Ectodermal cell (in vitro differentiated cells): Measurements from ENCODE around the gene PBX2. TPM values are rescaled to one million over a fixed set of nuclear protein-coding genes. Genes with fewer than 3 reads are reported as not detected.

Experiments used
- H3K27ac ChIP-seq: 2 replicates; pipeline ENCODE4 v1.7.0; 2013; ENCODE audit warnings: mild to moderate bottlenecking, low read depth, low read length; ENCODE audit not compliant: insufficient read depth, poor library complexity, severe bottlenecking
- H3K27me3 ChIP-seq: 2 replicates; pipeline ENCODE4 v1.7.0; 2013; ENCODE audit warnings: mild to moderate bottlenecking, low read length; ENCODE audit not compliant: insufficient read depth, control insufficient read depth, poor library complexity, severe bottlenecking
- H3K36me3 ChIP-seq: one replicate; pipeline ENCODE4 v1.7.0; 2013; ENCODE audit warnings: low read length; ENCODE audit not compliant: control insufficient read depth, insufficient read depth
- H3K4me1 ChIP-seq: one replicate; pipeline ENCODE4 v1.7.0; 2013; ENCODE audit warnings: low read length; ENCODE audit not compliant: control insufficient read depth, insufficient read depth
- H3K4me3 ChIP-seq: 2 replicates; pipeline ENCODE4 v1.7.0; 2013; ENCODE audit warnings: low read depth, low read length, control low read depth; ENCODE audit not compliant: insufficient read depth
- H3K9me3 ChIP-seq: 2 replicates; pipeline ENCODE4 v1.7.0; 2013; ENCODE audit warnings: mild to moderate bottlenecking, low read length, moderate library complexity; ENCODE audit not compliant: control insufficient read depth
- WGBS, 2 experiments: methylation state at CpG; one replicate each; pipeline ENCODE4 v1.1.7; 2013; ENCODE audit warnings: missing lambda C conversion rate in 2 of 2; 5-methylcytosine and 5-hydroxymethylcytosine counted together
- polyA plus RNA-seq, 4 experiments: library from polyadenylated mRNA; stranded (reverse); fragments of 50-300 nt; gene quantifications; one replicate each; pipeline ENCODE4 v1.2.3, GENCODE V29; 2013

Gene PBX2, protein sequence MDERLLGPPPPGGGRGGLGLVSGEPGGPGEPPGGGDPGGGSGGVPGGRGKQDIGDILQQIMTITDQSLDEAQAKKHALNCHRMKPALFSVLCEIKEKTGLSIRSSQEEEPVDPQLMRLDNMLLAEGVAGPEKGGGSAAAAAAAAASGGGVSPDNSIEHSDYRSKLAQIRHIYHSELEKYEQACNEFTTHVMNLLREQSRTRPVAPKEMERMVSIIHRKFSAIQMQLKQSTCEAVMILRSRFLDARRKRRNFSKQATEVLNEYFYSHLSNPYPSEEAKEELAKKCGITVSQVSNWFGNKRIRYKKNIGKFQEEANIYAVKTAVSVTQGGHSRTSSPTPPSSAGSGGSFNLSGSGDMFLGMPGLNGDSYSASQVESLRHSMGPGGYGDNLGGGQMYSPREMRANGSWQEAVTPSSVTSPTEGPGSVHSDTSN
- polyA plus RNA-seq (2013, experiment 1 of 4) = 259 TPM
- 252 TPM for polyA plus RNA-seq (2013, experiment 2 of 4)
- polyA plus RNA-seq (2013, experiment 3 of 4) = 199 TPM
- polyA plus RNA-seq (2013, experiment 4 of 4) = 223 TPM

DNA sequence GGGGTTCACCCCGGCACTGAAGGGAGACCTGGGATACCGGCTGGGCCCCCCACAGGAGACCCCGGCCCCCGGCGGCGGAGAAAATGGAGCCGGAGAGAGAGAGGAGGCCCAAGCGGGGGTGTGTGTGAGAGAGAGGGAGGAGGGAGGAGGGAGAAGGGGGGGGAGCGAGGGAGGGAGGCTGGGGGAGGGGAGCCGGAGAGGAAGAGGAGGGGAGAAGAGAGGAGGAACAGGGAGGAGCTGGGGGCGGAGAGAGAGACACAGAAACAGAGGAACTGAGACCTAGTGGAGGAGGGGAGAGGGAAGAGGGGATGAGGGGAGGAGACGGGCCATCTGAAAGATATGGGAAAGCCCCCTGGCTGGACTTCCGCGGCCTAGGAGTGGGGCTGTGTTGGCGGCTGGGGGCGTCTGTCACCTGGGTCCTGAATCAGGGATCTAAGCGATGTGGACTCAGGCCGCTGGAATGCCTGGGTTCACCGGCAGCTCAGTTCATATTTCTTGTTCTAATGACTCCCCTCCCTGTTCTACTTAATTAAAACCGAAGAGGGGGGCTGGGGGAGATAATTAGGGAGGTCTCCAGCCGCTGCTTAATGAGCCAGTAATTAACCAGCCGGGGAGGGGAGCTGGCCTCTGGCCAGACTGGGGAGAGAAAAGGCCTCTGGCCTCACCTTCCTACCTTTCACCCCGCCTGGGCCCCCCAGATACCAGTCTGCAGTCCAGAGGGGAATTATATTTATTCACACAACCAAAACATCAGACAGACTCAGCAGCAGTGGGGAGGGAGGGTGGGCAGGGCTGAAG is at the start of gene PBX2:
TSS of gene PBX2 (minus strand) at position 149 of the 798 bp plus-strand sequence. CDS start 287 bp downstream, outside the sequence.
- Histone ChIP-seq H3K9me3 (no peaks in the 10 kb centered on the region), H3K27ac (peak within 1 kb of the TSS; percentile 44), H3K4me3 (peak within 1 kb of the TSS; percentile 58), H3K36me3 (peaks cover 12% of the 10 kb centered on the region), H3K4me1 (peaks cover 34% of the 10 kb centered on the region), H3K27me3 (no peaks in the 10 kb centered on the region)
- WGBS, 2 experiments = 0 to 2% methylated on average over 16 to 20 of the region's 23 CpGs

DNA sequence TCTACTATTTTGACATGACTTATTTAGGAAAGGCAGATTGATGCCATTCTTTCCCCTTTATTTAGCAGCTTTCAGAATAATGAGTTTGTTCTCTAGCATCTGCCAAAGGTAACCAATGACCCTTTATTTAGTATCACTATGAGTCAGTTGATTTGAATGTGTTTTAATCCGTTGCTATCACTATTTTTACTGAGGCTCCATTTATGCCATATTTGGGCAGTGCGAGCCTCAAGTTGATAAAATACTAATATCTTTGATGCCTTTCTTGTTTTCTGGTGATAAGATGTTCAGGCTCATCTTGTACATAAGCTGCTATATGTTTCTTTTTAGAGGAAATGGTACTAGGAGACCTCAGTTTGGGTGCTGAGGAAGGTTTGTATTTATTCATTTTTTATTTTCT is 49.5 kb upstream of the PBX2 start:
- H3K4me3 ChIP-seq = no peak overlapping the region
- H3K27me3 ChIP-seq = peaks cover 4% of the 10 kb centered on the region
- no peaks in the 10 kb centered on the region for H3K9me3 ChIP-seq
- no peaks in the 10 kb centered on the region for H3K36me3 ChIP-seq
- no peak overlapping the region for H3K27ac ChIP-seq
- no peaks in the 10 kb centered on the region for H3K4me1 ChIP-seq
- 83 to 94% methylated on average over 2 of the region's 2 CpGs for WGBS, 2 experiments

DNA sequence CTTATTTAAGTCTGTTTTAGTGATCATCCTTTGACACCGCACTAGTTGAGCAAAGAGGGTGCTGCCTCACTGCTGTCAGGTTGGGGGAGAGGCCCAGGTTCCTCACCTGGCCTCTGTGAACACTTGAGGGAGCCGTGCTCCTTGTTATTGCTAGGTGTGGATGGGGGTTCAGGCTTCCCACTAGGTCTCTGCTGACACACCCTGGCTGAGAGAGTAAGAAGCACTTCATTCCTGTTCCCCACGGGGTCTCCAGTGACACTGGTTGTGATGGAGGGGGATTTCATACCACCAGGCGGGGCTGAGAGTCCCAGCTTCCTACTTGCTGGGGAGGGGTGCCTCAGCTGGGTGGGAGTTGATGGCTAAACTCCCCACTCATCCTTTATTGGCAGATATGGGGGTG is 44.9 kb upstream of the PBX2 start:
- WGBS, 2 experiments = 66 to 67% methylated on average over 4 of the region's 4 CpGs
- Histone ChIP-seq H3K4me3 (no peak overlapping the region), H3K9me3 (no peaks in the 10 kb centered on the region), H3K4me1 (no peaks in the 10 kb centered on the region), H3K36me3 (no peaks in the 10 kb centered on the region), H3K27me3 (no peaks in the 10 kb centered on the region), H3K27ac (no peak overlapping the region)

DNA sequence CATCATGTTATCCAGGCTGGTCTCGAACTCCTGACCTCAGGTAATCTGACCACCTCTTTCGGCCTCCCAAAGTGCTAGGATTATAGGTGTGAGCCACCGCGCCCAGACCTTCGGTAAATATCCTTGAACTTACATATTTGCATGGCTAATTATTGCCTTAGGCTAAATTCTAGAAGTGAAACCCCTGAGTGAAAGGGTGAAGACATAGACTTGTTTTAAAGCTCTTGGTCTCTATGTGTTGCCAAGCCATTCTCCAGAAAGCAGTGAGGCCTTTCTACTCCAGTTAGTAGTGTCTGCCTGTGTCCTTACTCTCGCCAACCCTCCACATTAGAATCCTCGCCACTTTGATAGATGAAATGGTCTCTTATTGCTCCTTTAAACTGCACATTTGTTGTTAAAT is 36.4 kb upstream of the PBX2 start:
- Histone ChIP-seq H3K9me3 (no peaks in the 10 kb centered on the region), H3K27me3 (no peaks in the 10 kb centered on the region), H3K27ac (no peak overlapping the region), H3K4me3 (no peak overlapping the region), H3K36me3 (no peaks in the 10 kb centered on the region), H3K4me1 (no peaks in the 10 kb centered on the region)
- 92 to 94% methylated on average over 7 of the region's 7 CpGs for WGBS, 2 experiments

DNA sequence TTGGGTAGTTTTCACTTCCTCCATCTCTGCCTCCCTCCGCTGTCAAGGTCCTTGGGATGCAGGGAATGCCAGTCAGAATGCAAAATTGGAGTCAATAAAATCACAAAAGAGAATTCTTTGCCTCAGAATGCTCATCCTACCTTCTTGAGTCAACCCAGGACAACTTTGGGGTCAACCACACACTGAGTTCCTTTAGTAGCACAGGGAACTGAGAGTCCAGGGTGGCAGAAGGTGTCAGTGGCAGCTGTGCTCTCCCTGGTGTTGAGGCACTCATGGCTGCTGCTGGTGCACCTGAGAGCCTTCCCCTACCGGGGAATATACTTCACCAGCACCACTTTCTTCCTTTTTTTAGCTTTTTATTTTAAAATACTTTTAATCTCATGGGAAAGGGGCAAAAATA is 34.7 kb upstream of the PBX2 start:
- Histone ChIP-seq H3K4me1 (no peaks in the 10 kb centered on the region), H3K36me3 (no peaks in the 10 kb centered on the region), H3K27me3 (no peaks in the 10 kb centered on the region), H3K27ac (no peak overlapping the region), H3K4me3 (no peak overlapping the region), H3K9me3 (no peaks in the 10 kb centered on the region)
- 87% methylated on average over 2 of the region's 2 CpGs for WGBS, 2 experiments

DNA sequence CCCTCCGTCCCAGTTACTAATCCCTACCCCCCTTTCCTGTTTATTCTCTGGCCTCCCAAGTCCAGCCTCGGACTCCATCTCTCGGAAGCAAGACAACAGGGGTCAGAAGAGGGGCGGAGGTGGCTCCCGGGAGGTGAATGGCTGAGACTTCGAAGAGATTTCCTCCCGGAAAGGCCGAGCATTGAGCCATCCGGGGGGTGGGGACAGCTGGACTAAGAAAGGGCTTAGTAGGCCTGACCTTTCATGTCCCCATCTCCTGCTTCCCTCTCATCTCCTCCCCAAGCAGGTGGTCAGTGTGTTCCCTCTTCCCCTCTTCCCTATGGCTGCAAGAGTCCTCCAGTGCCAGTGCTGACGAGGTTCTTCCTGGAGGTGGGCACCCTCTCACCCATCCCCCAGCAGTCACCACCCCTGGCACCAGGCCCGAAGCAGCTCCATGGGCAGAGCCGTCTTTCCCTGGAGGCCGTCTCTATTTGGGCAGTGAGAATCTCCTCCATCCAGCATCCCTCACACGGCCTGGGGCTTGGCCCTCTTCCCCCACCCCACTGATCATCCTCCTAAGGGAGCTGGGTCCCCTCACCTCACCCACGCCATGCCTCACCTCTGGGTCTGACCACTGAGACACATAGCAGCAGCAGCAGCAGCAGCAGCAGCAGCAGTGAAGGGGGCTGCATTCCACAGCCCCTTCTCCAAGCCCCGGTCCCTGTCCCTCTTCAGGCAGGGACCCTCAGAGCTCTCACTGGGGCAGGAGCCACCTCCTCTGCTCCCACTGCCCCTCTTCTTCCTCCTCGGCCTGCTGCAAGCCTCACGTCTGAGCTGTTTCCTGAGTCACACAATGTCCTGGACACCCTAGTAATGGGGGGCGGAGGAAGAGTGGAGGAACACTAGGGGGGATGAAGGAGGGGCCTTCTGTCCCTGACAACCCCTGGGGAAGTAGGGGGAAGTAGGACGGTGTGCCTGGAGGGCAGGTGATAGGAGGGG is 33.5 kb upstream of the PBX2 start, which contains the start of gene NOTCH4:
TSS of gene NOTCH4 (minus strand) at position 810 of the 978 bp plus-strand sequence. CDS start at position 671, 139 bp downstream.
- H3K27me3 ChIP-seq = no peaks in the 10 kb centered on the region
- WGBS, 2 experiments = 69 to 73% methylated on average over 20 of the region's 20 CpGs
- no peak within 1 kb of the TSS for H3K4me3 ChIP-seq
- no peak within 1 kb of the TSS for H3K27ac ChIP-seq
- no peaks in the 10 kb centered on the region for H3K9me3 ChIP-seq
- H3K36me3 ChIP-seq = no peaks in the 10 kb centered on the region
- no peaks in the 10 kb centered on the region for H3K4me1 ChIP-seq

DNA sequence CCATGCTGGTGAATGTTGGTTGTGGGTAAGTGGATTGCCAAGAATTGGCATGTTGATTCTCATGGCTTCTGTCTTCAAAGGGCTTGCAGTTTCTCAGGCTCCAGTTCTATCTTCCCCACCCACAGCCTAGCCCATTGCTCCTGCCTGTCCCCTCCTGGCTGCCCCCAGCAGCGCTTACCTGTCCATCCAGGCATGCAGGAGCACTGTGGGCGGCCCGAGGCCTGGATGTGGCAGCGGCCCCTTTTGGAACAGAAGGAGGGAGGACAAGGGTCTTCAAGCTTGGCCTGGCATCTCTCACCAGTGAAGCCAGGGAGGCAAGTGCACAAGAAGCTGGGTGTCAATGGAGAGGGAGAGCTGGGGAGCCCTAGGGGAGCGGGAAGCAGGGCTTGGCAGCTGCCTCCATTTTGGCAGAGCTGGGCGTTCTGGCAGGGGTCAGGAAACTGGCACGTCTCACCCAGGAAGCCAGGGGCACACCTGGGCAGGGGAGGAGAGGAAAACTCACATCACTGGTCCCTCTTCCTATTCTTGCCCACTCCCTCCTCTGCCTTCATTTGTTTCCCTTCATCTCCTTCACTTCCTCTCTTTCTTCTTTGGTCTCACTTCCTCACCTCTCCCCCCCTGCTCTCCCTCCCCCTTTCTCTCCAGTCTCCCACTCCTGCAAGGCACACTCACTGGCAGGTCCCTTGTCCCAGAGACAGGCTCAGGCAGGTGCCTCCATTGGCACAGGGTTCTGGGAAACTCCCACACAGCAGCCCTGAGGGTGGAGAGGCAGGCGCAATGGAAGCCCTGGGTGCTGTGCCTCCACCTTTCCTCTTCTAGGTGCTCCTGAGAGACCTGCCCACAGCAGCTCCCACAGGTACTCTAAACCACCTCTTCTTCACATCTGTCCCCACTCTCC is 32.6 kb upstream of the PBX2 start:
- H3K36me3 ChIP-seq = no peaks in the 10 kb centered on the region
- no peaks in the 10 kb centered on the region for H3K27me3 ChIP-seq
- H3K9me3 ChIP-seq = no peaks in the 10 kb centered on the region
- no peaks in the 10 kb centered on the region for H3K4me1 ChIP-seq
- H3K27ac ChIP-seq = no peak overlapping the region
- 93% methylated on average over 8 of the region's 8 CpGs for WGBS, 2 experiments
- H3K4me3 ChIP-seq = no peak overlapping the region

DNA sequence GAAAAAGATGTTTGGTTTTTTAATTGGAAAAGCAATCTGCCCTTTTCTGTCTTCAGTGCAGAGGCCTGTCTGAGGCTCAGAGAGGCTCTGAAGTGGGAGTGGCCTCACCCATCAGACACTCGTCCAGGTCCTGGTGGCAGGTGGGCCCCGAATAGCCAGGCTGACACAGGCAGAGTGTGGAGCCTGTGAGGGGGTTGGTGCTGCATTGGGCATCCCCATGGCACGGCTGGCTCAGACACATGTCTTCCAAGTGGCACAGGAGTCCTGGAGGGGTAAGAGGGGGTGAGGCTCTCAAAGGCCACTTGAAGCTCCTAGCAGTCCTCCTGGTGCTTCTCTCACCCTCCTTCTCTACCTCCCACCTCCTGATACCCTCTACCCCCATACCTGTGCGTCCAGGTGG is 30.0 kb upstream of the PBX2 start:
- no peaks in the 10 kb centered on the region for H3K27me3 ChIP-seq
- H3K27ac ChIP-seq = no peak overlapping the region
- no peaks in the 10 kb centered on the region for H3K9me3 ChIP-seq
- no peaks in the 10 kb centered on the region for H3K36me3 ChIP-seq
- no peak overlapping the region for H3K4me3 ChIP-seq
- no peaks in the 10 kb centered on the region for H3K4me1 ChIP-seq
- WGBS, 2 experiments = 83 to 91% methylated on average over 4 of the region's 4 CpGs

DNA sequence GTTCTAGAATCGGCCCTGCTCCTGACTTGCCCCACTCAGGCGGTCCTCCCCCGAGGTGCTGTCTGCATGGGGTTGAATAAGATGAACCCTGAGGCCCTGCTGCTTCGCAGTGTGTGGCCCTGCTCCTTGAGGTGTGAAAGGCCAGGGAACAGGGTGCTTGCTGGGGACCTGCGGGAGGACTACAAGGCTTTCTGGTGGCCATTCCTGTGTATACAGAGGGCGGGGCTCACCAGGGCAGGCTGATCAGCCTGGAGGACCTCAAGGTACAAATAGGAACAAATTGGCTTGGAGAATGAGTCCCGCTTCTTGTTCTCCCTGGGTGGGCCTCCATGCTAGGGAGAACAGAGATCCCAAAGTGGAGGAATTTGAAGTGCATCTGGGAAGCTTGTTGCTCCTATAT is 28.2 kb upstream of the PBX2 start:
- Histone ChIP-seq H3K27ac (no peak overlapping the region), H3K36me3 (no peaks in the 10 kb centered on the region), H3K9me3 (no peaks in the 10 kb centered on the region), H3K27me3 (no peaks in the 10 kb centered on the region), H3K4me3 (no peak overlapping the region), H3K4me1 (no peaks in the 10 kb centered on the region)
- WGBS, 2 experiments = 85% methylated on average over 7 of the region's 7 CpGs
